ENCODE data around the gene COL4A2.

GRCh38 chr13:110419381-110419791 is 112.3 kb downstream of the COL4A2 start:
- TF ChIP-seq, protein P1, sequence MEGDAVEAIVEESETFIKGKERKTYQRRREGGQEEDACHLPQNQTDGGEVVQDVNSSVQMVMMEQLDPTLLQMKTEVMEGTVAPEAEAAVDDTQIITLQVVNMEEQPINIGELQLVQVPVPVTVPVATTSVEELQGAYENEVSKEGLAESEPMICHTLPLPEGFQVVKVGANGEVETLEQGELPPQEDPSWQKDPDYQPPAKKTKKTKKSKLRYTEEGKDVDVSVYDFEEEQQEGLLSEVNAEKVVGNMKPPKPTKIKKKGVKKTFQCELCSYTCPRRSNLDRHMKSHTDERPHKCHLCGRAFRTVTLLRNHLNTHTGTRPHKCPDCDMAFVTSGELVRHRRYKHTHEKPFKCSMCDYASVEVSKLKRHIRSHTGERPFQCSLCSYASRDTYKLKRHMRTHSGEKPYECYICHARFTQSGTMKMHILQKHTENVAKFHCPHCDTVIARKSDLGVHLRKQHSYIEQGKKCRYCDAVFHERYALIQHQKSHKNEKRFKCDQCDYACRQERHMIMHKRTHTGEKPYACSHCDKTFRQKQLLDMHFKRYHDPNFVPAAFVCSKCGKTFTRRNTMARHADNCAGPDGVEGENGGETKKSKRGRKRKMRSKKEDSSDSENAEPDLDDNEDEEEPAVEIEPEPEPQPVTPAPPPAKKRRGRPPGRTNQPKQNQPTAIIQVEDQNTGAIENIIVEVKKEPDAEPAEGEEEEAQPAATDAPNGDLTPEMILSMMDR (IDR thresholded peaks at IDR 0.05; ENCODE audit: low read length), result no peak
- no peak for TF ChIP-seq EZH2 (IDR thresholded peaks at IDR 0.05; ENCODE audit: borderline replicate concordance, low read length)
